GM21447 (cell line): ENCODE measurements around the gene CDH23.

ENCODE experiments used
- ATAC-seq: cut with Tn5 transposase; IDR thresholded peaks from one replicate; pipeline ENCODE4 v1.9.1; 2021; ENCODE audit not compliant: unreplicated experiment

The CDH23 gene

GRCh38 chr10:71837098-71837827 is 440.5 kb downstream of the CDH23 start:
- ATAC-seq, result no peak

- ATAC-seq, result no peak
Observed at GRCh38 chr10:71838264-71839211, 441.8 kb downstream of the CDH23 start.

- no peak for ATAC-seq
Observed at GRCh38 chr10:71840177-71840957, 443.6 kb downstream of the CDH23 start.

GRCh38 chr10:71840958-71841335 is 444.2 kb downstream of the CDH23 start:
- no peak for ATAC-seq

- ATAC-seq, result no peak
Observed at GRCh38 chr10:71842422-71842821, 445.7 kb downstream of the CDH23 start.

- no peak for ATAC-seq
Observed at GRCh38 chr10:71842856-71843686, 446.4 kb downstream of the CDH23 start.

GRCh38 chr10:71844084-71844483 is 447.4 kb downstream of the CDH23 start:
- ATAC-seq, result no peak

- ATAC-seq, result no peak
Observed at GRCh38 chr10:71844695-71845094, 448.0 kb downstream of the CDH23 start.

GRCh38 chr10:71845410-71846405 is 449.0 kb downstream of the CDH23 start:
- ATAC-seq, result no peak

GRCh38 chr10:71846816-71847215 is 450.1 kb downstream of the CDH23 start:
- ATAC-seq, result no peak

- ATAC-seq, result no peak
Observed at GRCh38 chr10:71847418-71847817, 450.7 kb downstream of the CDH23 start.

GRCh38 chr10:71848325-71849275 is 451.9 kb downstream of the CDH23 start:
- ATAC-seq, result no peak

- no peak for ATAC-seq
Observed at GRCh38 chr10:71849461-71849908, 452.8 kb downstream of the CDH23 start.

- no peak for ATAC-seq
Observed at GRCh38 chr10:71850021-71850742, 453.5 kb downstream of the CDH23 start.

GRCh38 chr10:71850743-71851464 is 454.2 kb downstream of the CDH23 start, which contains the start of gene PSAP:
TSS of gene PSAP (minus strand) at chr10:71851251. CDS start at chr10:71851221, 30 bp downstream.
- ATAC-seq, result peak; percentile 90

GRCh38 chr10:71851465-71852095 is 454.9 kb downstream of the CDH23 start:
- peak; percentile 17 for ATAC-seq
